ELF-1 (cell line): ENCODE data around the gene MAP1LC3B.
A peak's percentile ranks its signal among the peaks of the same experiment; 100 is the strongest.
"Not testable (repeated sequence)": the region's sequence is repeated elsewhere in the genome, so short reads cannot be mapped to it uniquely, and the experiment has no call there.

ENCODE experiments used
- DNase-seq: peaks from one replicate; pipeline ENCODE4 v3.0.0-alpha.2; 2016; ENCODE audit warnings: low read depth, low spot score

MAP1LC3B gene

DNA sequence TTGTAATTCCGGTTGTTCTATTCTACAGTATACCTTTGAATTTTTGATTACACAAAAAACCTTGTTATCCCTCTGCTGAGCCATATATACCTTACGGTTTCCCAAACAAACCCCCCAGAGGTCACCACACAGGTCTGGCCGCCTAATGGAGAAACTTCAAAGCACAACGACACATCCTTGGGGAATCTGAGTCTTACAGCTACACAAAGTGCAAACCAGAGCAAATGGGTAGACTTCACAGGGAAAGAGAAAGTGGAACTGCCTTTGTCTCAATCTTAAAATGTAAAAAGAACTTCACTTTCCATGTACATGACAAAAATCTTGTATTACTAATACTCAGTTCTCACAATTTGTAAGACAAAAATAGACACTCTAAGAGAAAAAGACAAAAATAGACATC lies 11.3 kb upstream of the MAP1LC3B start:
- DNase-seq: no peak

DNA sequence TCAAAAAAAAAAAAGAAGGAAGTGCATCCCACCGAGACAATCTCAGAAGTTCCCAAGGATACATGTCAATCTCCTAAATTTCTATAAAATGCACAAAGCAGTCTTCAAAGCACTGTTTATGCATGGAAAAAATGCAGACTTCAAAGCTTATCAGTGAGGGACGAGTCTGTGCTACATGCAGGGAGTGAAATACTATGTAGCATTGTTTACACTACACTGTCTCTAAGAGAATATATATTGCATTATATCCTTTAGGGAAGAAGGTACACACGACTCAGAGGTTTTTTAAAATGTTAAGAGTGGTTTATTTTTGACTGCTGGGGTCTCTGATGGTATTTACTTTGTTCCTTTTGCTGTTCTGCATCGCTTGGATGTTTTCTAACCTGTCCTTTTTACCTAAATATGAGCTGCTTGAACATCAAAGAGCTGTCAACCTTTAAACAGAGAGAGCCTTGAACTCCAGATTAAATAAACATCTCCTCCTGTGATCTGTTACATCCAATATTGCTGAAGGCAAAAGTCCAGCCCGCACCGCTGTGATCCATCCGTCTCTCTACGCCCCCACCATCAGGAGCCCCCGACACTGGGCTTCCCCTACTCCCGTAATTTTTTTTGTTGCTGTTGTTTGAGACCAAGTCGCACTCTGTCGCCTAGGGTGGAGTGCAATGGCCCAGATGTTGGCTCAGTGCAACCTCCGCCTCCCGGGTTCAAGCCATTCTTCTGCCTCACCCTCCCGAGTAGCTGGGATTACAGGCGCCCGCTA lies 9.9 kb upstream of the MAP1LC3B start:
- peak; percentile 16 for DNase-seq

DNA sequence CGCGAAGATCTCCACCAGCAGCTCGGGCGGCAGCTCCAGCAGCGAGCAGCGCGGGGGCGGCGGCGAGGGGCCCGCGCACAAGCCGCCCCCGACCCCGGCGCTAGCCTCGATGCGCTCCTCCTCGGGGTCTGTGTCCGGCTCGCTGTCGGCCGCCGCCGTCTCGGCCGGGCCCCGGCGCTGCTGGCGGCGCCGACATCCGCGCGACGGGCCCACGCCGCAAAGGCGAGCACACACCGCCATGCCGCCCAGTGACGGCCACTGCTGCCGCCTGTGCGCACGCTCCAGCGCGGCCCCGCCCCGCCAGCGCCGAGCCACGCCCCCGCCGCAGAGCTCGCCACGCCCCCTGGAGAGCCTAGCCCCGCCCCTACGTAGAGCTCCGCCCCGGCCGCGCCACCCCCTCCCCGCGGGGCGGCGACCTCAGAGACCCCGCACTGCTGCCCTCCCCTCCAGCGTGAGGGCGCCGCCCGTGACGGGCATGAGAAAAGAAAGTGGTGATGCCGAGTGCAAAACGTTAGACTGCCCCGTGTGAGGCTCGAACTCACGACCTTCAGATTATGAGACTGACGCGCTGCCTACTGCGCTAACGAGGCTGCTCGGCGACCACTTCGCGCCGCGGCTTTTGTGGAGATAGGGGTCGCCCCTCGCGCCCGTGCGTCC lies 8.5 kb upstream of the MAP1LC3B start, which contains the start of gene FBXO31:
TSS of gene FBXO31 (minus strand) at position 272 of the 657 bp plus-strand sequence. CDS start at position 240, 32 bp downstream.
- peak; percentile 96 for DNase-seq

DNA sequence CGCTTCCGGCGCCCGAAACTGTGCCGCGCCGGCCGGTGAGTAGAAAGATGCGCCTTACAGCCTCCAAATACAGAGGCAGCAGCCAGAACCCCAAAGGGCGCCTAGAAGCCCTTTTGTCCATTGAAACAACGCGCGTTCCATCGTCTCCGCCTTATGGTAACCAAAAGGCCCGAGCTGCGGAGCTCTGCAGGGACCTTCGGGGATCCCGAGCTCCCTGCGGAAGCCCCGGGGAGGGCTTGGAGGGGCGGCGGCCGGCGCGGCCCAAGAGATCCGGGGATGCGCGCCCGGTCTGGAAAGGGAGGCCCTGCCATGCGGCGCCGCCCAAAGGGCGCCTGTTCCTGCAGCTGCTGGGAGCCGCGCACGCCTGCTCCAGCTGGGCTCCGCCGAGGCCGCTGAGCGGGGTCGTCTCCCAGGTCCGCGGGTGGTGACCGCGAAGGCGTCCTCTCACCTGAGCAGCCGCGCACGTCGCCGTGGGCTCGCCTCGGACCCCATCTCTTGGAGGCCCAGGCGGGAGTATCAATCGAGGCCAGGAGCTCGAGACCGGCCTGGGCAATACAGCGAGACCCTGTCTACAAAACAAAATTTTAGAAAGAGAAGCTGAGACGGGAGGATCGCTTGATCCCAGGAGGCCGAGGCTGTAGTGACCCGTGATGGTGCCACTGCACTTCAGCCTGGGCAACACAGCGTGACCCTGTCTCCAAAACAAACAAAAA lies 7.8 kb upstream of the MAP1LC3B start:
- DNase-seq: no peak

DNA sequence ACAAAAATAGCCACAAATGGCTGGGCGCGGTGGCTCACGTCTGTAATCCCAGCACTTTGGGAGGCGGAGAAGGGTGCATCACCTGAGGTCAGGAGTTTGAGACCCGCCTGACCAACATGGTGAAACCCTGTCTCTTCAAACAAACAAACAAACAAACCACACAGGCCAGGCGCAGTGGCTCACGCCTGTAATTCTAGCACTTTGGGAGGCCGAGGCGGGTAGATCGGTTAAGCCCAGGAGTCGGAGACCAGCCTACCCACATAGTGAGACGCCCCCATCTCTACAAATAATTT lies 7.3 kb upstream of the MAP1LC3B start:
- not testable (repeated sequence) for DNase-seq

DNA sequence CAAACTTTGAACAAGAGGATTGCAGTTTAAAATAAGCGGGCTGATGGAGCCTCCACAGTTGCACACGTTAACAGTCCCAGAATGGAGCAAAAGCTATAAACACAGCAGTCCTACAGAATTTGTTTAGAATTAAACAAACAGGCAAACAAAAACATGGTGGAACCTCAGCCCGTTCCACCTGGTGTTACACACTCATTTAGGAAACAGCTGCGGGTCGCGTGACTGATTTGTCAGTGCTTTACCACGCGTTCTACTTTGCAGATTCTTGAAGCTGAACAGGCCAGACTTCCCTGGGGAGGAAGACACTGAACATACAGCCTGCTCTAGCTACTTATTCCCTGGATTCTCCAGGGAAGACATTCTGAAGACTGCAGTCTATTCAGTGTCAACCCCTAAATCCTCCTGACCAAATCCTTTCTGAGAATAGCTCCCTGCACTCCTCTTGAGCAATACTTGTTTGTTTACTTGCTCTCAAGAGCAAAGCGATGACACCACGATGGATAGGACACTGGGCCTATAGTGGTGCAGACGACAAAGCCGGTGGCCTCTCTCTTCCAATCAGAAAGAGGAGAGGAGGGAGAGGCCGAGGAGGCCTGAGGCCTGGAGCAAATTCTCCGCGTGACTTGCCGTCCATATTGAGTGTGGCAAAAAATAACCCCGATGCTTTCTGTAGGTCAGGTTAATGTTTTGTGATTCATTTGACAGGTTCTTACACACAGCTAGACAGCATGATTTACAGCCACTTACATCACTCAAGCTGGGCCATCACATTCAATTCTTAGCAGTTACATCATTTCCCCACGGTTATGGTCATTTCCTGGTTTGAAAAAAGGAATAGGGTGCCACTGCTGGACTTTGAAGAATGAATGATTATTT lies 4.0 kb upstream of the MAP1LC3B start:
- DNase-seq: peak; percentile 97

DNA sequence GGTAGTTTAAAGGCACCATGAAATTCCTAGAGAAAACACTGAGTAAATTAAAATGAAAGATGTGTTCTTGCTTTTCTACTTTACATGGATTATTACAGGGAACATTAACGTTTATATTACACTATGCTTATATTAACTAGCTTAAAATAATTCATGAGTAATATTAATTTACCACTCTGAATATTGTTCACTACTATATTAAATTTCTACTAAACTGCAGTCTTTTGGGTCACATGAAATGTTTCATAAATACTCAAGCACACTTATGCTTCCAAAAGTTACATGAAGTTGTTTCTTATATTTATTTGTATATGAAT lies 3.4 kb upstream of the MAP1LC3B start:
- no peak for DNase-seq

DNA sequence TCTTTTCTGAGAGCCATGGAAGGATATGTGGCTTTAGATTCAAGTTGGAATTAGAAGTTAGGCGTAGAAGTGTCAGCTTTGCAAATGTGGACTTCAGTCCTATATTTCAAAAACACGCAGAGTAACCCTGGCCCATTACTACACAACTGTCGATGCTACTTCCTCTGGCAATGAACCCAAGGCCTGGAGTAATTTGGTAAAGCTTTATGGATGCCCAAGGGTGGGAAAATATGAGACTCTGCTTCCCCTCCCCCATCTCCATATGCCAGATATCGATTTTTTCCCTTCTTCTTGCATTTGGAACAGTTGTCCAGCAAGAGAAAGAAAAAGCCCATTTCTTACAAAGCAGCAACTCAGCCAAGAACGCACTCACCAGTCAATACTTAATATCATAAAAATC lies 2.9 kb upstream of the MAP1LC3B start:
- no peak for DNase-seq

DNA sequence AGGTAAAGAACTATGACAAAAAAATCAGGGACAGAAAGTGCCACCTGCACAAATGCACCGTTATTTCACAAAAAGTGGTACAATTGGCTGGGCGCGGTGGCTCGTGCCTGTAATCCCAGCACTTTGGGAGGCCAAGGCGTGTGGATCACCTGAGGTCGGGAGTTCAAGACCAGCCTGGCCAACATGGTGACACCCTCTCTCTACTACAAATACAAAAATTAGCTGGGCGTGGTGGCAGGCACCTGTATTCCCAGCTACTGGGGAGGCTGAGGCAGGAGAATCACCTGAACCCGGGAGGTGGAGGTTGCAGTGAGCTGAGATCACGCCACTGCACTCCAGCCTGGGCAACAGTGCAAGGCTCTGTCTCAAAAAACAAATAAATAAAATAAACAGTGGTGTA lies 2.2 kb upstream of the MAP1LC3B start:
- DNase-seq: not testable (repeated sequence)

DNA sequence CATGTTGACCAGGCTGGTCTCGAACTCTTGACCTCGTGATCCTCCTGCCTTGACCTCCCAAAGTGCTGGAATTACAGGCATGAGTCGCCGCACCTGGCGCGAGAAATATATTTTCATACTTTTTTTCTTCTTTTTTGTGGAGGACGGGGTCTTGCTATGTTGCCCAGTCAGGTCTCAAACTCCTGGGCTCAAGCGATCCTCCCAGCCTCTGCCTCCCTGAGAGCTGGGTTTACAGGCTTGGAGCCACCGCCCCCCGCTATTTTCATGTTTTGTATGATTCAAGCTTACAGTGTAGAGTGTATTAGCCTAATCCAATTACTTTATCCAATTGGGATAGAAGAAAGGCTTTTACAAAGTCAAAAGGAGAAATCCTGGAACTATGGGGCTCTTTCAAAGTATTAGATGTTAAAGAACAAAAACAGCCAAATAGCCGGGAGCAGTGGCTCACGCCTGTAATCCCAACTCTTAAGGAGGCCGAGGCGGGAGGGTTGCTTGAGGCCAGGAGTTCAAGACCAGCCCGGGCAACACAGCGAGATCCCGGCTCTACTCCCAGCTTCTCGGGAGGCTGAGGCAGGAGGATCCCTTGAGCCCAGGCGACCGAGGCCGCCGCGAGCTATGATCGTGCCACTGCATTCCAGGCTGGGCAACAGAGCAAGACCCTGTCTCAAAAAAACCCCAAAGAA lies 1.4 kb upstream of the MAP1LC3B start:
- no peak for DNase-seq

DNA sequence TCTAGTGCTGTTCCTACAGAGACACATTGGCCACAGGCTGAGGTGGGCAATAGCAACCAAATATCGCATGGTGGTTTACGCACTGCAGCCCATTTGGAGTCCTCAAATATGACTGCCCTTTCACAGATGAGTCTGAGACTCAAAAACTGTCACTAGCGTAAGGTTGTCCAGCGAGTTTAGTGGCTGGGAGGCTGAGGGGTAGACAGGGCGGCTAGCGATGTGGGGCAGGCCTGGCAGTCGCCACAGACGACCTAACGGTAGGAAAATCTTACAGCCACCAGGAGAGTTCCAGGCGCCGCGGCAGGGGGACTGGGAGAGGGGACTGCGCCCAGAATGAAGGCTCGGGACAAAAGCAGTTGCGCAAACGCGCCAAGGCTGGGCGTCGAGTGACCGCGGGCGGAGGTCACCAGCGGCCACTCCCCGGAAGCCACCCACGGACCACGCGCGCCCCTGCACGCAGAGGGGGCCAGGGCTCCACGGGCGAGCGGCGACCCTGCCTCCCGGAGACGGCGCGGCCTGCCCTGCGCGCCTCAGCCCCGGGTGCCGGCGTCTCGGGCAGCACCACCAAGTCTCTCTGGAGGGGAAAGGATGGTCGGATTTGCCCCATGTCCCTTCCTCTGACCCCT lies 699 bp upstream of the MAP1LC3B start:
- DNase-seq: peak; percentile 70

DNA sequence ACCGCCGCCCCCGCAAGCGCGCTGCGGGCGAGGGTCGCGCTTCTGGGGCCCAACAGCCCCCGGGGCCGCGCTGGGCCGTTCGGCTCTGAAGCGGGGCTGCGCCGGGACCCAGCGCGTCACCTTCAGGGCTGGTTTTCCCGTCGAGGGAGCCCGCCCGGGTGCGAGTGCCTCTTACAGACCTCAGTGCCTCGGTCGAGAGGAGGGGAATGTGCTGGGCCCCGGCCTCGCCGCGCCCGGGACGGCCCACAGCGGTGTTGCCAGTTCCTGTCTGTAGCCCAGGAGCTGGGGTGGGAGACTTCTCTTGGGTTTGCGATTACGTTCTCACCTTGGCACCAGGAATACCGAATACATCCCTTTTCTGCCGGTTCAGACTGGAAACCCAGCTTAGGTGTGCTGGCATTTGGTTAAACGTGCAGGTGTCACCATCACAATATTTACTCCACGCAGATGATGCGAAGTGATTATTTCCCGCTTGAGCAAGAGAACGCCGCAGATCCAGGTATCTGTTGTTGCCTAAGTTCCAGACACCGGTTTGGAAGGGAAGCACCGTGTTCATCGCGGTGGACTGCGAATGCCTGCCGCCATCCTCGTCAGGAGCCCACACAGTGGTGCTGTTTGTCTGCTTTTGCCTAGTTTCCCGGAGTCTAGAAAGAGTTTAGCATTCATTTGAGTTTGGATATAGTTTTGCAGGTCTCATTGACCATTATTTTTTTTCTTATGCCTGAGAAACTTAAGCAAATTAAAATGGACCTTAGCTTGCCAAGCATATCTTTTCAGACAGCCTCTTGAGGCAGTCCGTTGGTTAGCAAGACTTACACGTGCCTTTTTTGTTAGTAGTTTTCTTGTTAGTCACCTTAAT lies 914 bp downstream of the MAP1LC3B start:
- peak; percentile 60 for DNase-seq

DNA sequence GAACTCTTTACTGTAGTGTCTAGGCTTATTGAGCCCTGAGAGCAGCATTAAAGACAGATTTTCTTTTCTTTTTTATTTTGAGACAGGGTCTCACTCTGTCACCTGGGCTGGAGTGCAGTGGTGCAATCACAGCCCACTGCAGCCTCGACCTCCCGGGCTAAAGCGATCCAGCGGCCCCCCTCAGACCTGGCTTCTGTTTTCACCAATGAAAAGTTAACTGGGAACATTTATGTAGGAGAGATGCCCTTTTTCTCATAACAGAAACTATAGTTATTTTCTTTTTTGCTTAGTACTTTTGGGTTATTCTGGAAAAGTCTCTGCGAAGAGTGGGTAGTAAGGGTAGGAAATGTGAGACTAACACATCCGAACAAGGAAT lies 1.5 kb downstream of the MAP1LC3B start:
- DNase-seq: no peak

DNA sequence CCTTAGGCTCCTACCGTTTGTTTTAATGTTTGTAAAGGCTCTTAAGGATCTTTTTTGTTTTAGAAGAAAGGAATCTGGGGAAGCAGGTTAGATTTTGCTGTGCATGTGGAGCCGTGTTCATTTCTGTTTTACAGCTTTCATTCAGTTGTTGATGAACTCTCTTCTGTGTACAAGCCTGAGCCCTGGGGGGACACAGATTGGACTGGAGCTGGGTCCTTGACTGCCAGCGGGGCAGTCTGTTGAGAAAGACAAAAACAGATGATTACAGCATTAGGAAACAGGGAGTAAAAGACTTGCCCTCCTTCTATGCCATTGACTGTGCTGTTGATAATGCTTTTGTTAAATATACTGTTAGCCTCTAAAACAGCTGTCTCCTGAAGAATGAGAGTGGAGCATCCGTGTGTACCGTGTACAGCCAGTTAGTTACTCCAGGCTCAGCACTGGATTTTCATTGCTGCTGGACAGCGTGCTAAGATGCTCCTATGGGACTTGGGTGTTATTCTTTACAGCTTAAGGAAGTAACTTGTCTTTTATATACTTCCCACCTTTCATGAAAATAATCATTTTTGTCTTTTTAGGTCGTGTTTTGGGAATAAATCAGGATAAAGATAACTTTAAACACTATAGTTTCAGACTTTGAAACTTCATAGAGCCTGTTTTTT lies 3.2 kb downstream of the MAP1LC3B start:
- DNase-seq: peak; percentile 50

DNA sequence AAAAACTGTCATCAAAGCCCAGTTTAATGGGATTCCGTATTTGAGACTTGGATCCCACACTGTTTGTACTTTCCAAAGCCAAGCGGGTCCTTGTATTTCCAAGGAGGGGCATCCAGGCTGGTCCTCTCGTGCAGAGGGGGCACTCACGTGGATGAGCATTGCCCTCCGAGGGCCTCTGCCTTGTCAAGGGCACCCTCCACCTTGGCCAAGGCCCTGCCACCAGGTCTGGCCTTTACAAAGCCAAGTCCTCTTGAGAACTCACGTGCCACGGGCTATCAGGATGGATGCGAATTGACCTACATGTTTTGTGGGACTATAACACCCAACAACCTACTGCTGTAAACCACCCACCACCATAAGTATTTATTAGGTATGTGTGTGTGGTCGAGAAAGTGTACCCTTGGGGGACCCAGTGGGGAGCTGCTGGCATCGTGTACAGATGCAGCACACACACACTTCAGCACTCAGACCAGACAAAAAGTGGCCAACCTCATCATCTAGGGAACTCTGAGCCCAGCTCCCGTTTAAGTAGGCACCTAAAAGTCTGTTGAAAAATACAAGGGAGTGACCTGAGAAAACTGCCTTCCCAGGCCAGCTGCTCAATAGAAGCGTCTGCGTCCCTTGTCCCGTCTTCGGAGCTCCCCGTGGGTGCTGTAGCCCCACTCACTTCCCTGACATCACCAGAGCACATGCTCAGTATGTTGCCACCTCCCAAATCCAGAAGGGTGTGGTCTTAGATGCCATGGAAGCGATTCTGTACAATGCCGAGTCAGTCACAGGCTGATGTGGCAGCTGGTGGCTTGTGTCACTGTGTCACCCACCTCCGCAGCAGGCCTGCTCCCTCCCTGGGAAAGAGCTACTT lies 12.9 kb downstream of the MAP1LC3B start:
- no peak for DNase-seq

DNA sequence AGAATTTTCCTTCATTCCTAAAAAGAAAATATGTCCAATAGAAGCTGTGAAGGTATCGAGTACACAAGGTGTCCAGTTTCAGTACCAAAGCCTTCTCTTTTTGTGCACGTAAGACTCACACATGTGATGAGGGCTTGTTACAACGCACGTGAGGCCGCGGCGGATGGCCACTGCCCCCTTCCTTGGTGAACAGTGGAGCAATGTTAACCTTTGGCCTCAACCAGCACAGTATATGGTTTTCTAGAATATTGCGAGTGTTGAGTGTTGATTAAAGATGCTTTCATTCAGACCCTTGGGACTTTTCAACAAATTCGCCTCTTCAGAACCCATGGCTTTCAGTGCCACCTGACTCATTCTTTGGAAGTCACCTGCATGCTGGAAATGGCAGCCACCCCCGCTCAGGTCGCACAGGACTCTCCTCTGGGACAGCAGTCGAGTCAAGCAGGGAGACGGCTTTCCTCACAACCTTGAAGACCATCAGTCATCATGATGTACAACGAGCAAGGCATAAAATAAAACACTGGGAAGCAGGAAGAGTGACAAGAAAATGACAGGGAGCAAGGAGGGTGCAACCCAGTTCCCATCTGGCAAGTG lies 14.5 kb downstream of the MAP1LC3B start:
- DNase-seq: no peak

DNA sequence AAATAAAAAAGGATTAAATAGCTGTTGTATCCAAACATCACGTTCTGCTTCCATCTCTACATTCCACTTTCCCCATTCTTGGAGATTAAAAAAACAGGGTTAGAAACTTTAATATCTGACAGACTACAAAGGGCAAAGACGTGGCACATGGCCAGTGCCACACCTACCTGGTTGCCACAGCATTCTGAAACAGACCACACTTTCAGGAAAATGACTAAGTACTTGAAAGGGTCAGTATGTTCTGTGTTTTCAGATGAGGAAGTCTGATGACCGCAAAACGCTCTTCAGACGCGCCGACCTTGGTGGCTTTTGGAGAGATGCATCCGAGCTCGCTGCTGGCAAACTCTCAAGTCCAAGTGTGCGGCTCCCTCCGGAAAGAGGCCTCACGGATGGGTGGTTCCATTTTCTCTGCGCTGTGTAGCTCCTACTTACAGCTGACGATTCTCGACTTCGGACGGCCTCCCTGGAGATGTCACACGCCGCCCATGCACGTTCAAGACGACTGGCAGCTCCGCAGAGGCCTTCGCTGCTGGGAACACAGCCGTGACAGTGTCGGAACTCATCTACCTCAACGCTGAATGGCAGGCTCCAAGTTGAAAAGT lies 15.5 kb downstream of the MAP1LC3B start:
- DNase-seq: no peak

DNA sequence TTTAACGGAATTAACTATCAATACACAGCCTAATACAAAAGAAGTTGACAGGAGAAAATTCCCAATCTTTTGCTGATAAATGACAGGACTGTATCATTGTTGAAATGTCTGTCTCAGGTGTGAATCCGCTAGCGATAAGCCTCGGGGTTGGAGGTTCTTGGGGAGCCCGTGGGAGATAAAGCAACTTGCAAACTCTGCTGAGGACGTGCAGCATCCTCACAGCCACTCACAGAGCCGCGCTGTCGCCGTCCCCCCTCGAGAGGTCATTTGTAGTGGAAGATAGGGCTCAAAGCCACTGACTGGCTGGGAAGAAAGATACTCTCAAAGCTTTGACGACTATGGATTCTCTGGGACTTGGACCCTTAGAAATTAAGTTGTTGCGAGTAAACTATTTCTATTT lies 17.0 kb downstream of the MAP1LC3B start:
- DNase-seq: no peak
